Neural cell (in vitro differentiated cells): ENCODE data around the gene PRKCE. TPM values are rescaled to one million over a fixed set of nuclear protein-coding genes. Genes with fewer than 3 reads are reported as not detected.

Experiments used
- H2AFZ ChIP-seq: fragments of 200-600, 300-800 bp; sonication (generic), shearing (Covaris generic); 2 replicates; pipeline ENCODE4 v1.6.0; 2014; ENCODE audit warnings: low read depth, mild to moderate bottlenecking, antibody characterized with exemption, low read length, moderate library complexity
- H3F3A ChIP-seq: fragments of 200-600 bp; shearing (Covaris generic); 2 replicates; pipeline ENCODE4 v1.6.1; 2016; ENCODE audit warnings: mild to moderate bottlenecking, moderate library complexity, mixed read lengths, antibody characterized with exemption, low read length; ENCODE audit not compliant: insufficient read depth, poor library complexity, severe bottlenecking
- H3K27ac ChIP-seq: fragments of 200-600, 300-800 bp; sonication (generic), shearing (Covaris generic); 2 replicates; pipeline ENCODE4 v1.5.1; 2014; ENCODE audit warnings: mild to moderate bottlenecking, low read length, moderate library complexity
- H3K27me3 ChIP-seq: fragments of 300-800, 200-600 bp; sonication (generic), shearing (Covaris generic); 2 replicates; pipeline ENCODE4 v1.6.0; 2014; ENCODE audit warnings: mild to moderate bottlenecking, low read depth, low read length, moderate library complexity; ENCODE audit not compliant: insufficient read depth
- H3K36me3 ChIP-seq: fragments of 300-800, 200-600 bp; sonication (generic), shearing (Covaris generic); 2 replicates; pipeline ENCODE4 v1.5.1; 2014; ENCODE audit warnings: mild to moderate bottlenecking, antibody characterized with exemption, low read length, moderate library complexity; ENCODE audit not compliant: insufficient read depth
- H3K4me2 ChIP-seq: fragments of 300-800, 200-600 bp; sonication (generic), shearing (Covaris generic); 2 replicates; pipeline ENCODE4 v1.6.0; 2014; ENCODE audit warnings: mild to moderate bottlenecking, low read length
- H3K4me3 ChIP-seq: fragments of 300-800, 200-600 bp; sonication (generic), shearing (Covaris generic); 2 replicates; pipeline ENCODE4 v1.5.1; 2014; ENCODE audit warnings: mild to moderate bottlenecking, low read length, moderate library complexity
- H3K79me2 ChIP-seq: fragments of 200-600 bp; shearing (Covaris generic); replicated peaks from 2 replicates; pipeline ENCODE4 v1.6.0; 2014; ENCODE audit warnings: mild to moderate bottlenecking, low read length, moderate library complexity; ENCODE audit not compliant: insufficient read depth
- H3K9ac ChIP-seq: fragments of 300-800, 200-600 bp; sonication (generic), shearing (Covaris generic); 2 replicates; pipeline ENCODE4 v1.6.1; 2016; ENCODE audit warnings: mild to moderate bottlenecking, low read length, mixed read lengths
- H3K9me2 ChIP-seq: fragments of 200-600 bp; shearing (Covaris generic); 2 replicates; pipeline ENCODE4 v1.6.1; 2016; ENCODE audit warnings: mild to moderate bottlenecking, low read length, mixed read lengths; ENCODE audit not compliant: insufficient read depth
- H3K9me3 ChIP-seq: fragments of 200-600, 300-800 bp; sonication (generic), shearing (Covaris generic); 2 replicates; pipeline ENCODE4 v1.6.1; 2016; ENCODE audit warnings: mild to moderate bottlenecking, mixed run types, low read length, moderate library complexity, mixed read lengths
- H4K20me1 ChIP-seq: fragments of 200-600 bp; shearing (Covaris generic); 2 replicates; pipeline ENCODE4 v1.6.1; 2016; ENCODE audit warnings: mild to moderate bottlenecking, mixed run types; ENCODE audit not compliant: insufficient read depth
- EP300 ChIP-seq: fragments of 450-650 bp; conservative IDR thresholded peaks from 2 replicates; pipeline ENCODE4 v1.6.1; 2014; ENCODE audit warnings: antibody characterized with exemption, mild to moderate bottlenecking, moderate library complexity; ENCODE audit not compliant: poor library complexity, severe bottlenecking
- EZH2 ChIP-seq: fragments of 200-600, 300-800 bp; shearing (Covaris generic), sonication (generic); IDR thresholded peaks from 2 replicates; pipeline ENCODE4 v1.6.1; 2014; ENCODE audit warnings: antibody characterized with exemption, low read length, borderline replicate concordance, mild to moderate bottlenecking; ENCODE audit not compliant: insufficient read depth, poor library complexity, severe bottlenecking
- MXI1 ChIP-seq: fragments of 450-650 bp; conservative IDR thresholded peaks from 2 replicates; pipeline ENCODE4 v1.6.1; 2014; ENCODE audit warnings: antibody characterized with exemption, mild to moderate bottlenecking; ENCODE audit not compliant: poor library complexity, severe bottlenecking
- POLR2AphosphoS5 ChIP-seq: IDR thresholded peaks from 2 replicates; pipeline ENCODE4 v1.6.1; 2012
- RAD21 ChIP-seq: fragments of 450-650 bp; conservative IDR thresholded peaks from 2 replicates; pipeline ENCODE4 v1.6.1; 2014; ENCODE audit warnings: antibody characterized with exemption, mild to moderate bottlenecking, moderate library complexity
- SMC3 ChIP-seq: fragments of 450-650 bp; conservative IDR thresholded peaks from 2 replicates; pipeline ENCODE4 v1.6.1; 2014; ENCODE audit warnings: antibody characterized with exemption, mild to moderate bottlenecking, moderate library complexity; ENCODE audit not compliant: poor library complexity
- TAF1 ChIP-seq: IDR thresholded peaks from 2 replicates; pipeline ENCODE4 v1.6.1; 2012; ENCODE audit warnings: low read depth
- polyA plus RNA-seq: library from polyadenylated mRNA; depleted of rRNA; stranded (reverse); fragments of >200 nt; gene quantifications from 2 replicates; pipeline ENCODE4 v1.2.3, GENCODE V29; 2014
- TF ChIP-seq, protein P1 (sequence below): IDR thresholded peaks from 2 replicates; pipeline ENCODE4 v1.6.1; 2012; ENCODE audit warnings: borderline replicate concordance
- TF ChIP-seq, protein P2 (sequence below): fragments of 450-650 bp; IDR thresholded peaks from 2 replicates; pipeline ENCODE4 v1.5.1; 2014; ENCODE audit warnings: antibody characterized with exemption, mild to moderate bottlenecking, moderate library complexity; ENCODE audit not compliant: poor library complexity, severe bottlenecking

PRKCE gene
- polyA plus RNA-seq, 1 donor from 2014 or later: 5.4 TPM

DNA sequence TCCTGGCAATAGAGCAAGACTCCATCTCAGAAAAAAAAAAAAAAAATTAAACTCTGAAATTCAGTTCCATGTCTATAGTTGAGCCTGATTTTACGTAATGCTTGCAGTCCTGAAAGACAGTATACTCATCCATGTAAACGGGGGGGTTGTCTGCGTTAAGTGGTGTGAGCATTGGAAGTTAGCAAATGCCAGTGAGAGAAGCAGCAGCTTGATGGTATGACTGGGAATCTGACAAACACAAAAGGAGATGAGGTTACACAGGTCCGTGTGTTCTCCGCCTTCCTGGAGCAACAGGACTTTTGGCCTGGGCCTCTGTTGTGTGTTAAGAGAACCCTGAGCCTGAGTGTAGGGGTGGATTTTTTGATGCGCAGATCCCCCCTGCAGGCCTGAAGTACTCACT is 82.9 kb downstream of the PRKCE start:
- Histone ChIP-seq H3K4me2 (no peak overlapping the region), H4K20me1 (no peaks in the 10 kb centered on the region), H3K9ac (no peak overlapping the region), H3K9me3 (no peaks in the 10 kb centered on the region), H3K27me3 (no peaks in the 10 kb centered on the region), H3K79me2 (no peaks in the 10 kb centered on the region), H3K9me2 (no peaks in the 10 kb centered on the region), H3K27ac (no peak overlapping the region), H3K36me3 (no peaks in the 10 kb centered on the region), H2AFZ (no peak overlapping the region), H3F3A (no peaks in the 10 kb centered on the region), H3K4me3 (no peak overlapping the region)
- TF ChIP-seq POLR2AphosphoS5 (no peak), EP300 (no peak), EZH2 (no peak)
- TF ChIP-seq, protein P1, sequence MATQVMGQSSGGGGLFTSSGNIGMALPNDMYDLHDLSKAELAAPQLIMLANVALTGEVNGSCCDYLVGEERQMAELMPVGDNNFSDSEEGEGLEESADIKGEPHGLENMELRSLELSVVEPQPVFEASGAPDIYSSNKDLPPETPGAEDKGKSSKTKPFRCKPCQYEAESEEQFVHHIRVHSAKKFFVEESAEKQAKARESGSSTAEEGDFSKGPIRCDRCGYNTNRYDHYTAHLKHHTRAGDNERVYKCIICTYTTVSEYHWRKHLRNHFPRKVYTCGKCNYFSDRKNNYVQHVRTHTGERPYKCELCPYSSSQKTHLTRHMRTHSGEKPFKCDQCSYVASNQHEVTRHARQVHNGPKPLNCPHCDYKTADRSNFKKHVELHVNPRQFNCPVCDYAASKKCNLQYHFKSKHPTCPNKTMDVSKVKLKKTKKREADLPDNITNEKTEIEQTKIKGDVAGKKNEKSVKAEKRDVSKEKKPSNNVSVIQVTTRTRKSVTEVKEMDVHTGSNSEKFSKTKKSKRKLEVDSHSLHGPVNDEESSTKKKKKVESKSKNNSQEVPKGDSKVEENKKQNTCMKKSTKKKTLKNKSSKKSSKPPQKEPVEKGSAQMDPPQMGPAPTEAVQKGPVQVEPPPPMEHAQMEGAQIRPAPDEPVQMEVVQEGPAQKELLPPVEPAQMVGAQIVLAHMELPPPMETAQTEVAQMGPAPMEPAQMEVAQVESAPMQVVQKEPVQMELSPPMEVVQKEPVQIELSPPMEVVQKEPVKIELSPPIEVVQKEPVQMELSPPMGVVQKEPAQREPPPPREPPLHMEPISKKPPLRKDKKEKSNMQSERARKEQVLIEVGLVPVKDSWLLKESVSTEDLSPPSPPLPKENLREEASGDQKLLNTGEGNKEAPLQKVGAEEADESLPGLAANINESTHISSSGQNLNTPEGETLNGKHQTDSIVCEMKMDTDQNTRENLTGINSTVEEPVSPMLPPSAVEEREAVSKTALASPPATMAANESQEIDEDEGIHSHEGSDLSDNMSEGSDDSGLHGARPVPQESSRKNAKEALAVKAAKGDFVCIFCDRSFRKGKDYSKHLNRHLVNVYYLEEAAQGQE: no peak
- TF ChIP-seq, protein P2, sequence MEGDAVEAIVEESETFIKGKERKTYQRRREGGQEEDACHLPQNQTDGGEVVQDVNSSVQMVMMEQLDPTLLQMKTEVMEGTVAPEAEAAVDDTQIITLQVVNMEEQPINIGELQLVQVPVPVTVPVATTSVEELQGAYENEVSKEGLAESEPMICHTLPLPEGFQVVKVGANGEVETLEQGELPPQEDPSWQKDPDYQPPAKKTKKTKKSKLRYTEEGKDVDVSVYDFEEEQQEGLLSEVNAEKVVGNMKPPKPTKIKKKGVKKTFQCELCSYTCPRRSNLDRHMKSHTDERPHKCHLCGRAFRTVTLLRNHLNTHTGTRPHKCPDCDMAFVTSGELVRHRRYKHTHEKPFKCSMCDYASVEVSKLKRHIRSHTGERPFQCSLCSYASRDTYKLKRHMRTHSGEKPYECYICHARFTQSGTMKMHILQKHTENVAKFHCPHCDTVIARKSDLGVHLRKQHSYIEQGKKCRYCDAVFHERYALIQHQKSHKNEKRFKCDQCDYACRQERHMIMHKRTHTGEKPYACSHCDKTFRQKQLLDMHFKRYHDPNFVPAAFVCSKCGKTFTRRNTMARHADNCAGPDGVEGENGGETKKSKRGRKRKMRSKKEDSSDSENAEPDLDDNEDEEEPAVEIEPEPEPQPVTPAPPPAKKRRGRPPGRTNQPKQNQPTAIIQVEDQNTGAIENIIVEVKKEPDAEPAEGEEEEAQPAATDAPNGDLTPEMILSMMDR: no peak

DNA sequence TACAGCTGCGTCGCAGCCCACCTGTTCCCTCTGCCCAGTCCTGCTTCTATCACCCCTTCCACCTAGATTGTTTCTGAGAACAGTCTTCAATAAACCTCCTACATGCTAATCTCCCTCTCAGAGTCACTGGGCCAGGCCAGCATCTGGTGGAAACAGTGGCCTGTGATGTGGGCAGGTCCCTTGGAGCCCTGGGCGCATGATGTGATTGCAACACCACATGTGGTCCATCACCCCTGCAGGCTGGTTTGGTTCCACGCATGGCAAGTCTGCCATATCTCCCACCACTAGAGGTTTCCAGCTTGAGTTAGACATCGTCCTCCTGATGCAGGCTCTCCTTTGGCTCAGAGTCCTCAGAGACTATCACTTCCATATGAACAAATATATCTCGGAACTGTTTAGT is 83.5 kb downstream of the PRKCE start:
- Histone ChIP-seq H3K27ac (no peak overlapping the region), H3K4me3 (no peak overlapping the region), H3K79me2 (no peaks in the 10 kb centered on the region)

DNA sequence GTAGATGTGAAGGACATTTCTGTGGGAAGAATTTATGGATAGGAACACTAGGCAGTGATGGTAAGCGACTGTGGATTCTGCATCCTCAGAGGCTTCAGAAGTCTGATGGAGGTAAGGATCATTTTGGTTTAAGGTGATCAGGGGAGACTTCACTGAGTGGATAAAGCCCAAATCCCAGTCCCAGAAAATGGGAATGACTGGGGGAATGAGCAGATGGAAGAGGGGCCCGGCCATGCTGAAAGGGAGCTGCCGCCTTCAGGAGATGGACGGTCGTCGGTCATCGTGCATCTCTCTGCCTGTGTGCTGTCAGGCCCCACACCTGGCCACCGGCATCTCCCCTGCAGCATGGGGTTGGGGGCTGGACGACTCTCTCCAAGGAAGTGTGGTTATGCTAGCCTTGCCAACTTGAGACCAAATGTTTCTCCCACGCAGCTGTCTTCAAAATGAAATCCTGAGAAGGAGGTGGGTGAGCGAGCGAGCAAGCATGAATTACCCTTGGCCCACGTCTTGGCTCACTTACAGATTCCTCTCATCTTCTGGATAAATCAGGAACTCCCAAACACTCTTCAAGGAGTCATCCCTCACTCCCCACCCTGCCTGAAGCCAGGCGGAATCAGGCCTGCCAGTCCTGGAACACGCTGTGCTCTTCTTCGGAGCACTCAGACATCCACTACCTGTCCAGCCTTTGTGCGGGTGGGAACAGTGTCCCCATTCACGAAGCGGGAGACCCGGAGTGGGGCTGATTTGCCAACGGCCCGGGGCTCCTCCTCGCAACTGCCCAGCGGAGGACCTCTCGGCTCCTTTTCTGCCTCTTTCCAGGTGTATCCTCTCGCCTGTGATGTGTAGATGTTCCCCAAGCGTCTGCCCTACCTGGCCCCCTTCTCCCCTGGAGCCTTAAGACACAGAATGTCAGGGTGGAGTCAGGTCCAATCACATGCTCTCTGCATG is 85.6 kb downstream of the PRKCE start:
- H3F3A ChIP-seq: no peaks in the 10 kb centered on the region
- TF ChIP-seq TAF1 (no peak), EP300 (no peak), EZH2 (no peak), SMC3 (no peak), RAD21 (no peak), MXI1 (no peak), POLR2AphosphoS5 (no peak)
- TF ChIP-seq, protein P1: no peak

More for the DNA sequence above, 83.5 kb downstream of the PRKCE start:
- H3K9me2 ChIP-seq: no peaks in the 10 kb centered on the region
- H4K20me1 ChIP-seq: no peaks in the 10 kb centered on the region
- H3K4me2 ChIP-seq: no peak overlapping the region
- no peaks in the 10 kb centered on the region for H3F3A ChIP-seq
- H3K9me3 ChIP-seq: no peaks in the 10 kb centered on the region
- H3K27me3 ChIP-seq: no peaks in the 10 kb centered on the region
- H3K36me3 ChIP-seq: no peaks in the 10 kb centered on the region
- H2AFZ ChIP-seq: no peak overlapping the region
- TF ChIP-seq EP300 (no peak), TAF1 (no peak)
- H3K9ac ChIP-seq: no peak overlapping the region

More for the DNA sequence above, 85.6 kb downstream of the PRKCE start:
- H3K4me3 ChIP-seq: no peak overlapping the region
- H2AFZ ChIP-seq: no peak overlapping the region
- no peaks in the 10 kb centered on the region for H3K9me2 ChIP-seq
- H3K4me2 ChIP-seq: no peak overlapping the region
- H3K9ac ChIP-seq: no peak overlapping the region
- no peaks in the 10 kb centered on the region for H3K9me3 ChIP-seq
- no peaks in the 10 kb centered on the region for H3K27me3 ChIP-seq
- H3K36me3 ChIP-seq: no peaks in the 10 kb centered on the region
- no peaks in the 10 kb centered on the region for H3K79me2 ChIP-seq
- no peak overlapping the region for H3K27ac ChIP-seq
- H4K20me1 ChIP-seq: no peaks in the 10 kb centered on the region
